ENCODE data around the gene HOXC6. TPM values are rescaled to one million over a fixed set of nuclear protein-coding genes. Genes with fewer than 3 reads are reported as not detected.

The HOXC6 gene
- total and polyA plus RNA-seq, 2 of the 13 experiments (the other 11 are each of a cell fraction or from before 2014, with no cell fraction given): not detected

GRCh38 chr12:54060975-54061778, 32.9 kb downstream of the HOXC6 start:
- ATAC-seq (no peak), DNase-seq (ENCODE audit: low spot score) (no peak), FAIRE-seq (no peak)
- Histone ChIP-seq H3K79me2 (ENCODE audit: insufficient read depth, low read length) (no peaks in the 10 kb centered on the region), H3K9me3 (ENCODE audit: low read length) (no peaks in the 10 kb centered on the region), H3K4me1 (ENCODE audit: insufficient read depth, low read length) (no peaks in the 10 kb centered on the region), H3K9ac (ENCODE audit: insufficient read depth, low read depth, low read length) (no peak overlapping the region), H3K27ac (ENCODE audit: extremely low read length, insufficient read depth, low read length) (no peak overlapping the region), H3K36me3 (replicated peaks in 1 of 2; ENCODE audit: control insufficient read depth in 1 of 2, insufficient read depth in 2 of 2, low read length in 2 of 2) (no peaks in the 10 kb centered on the region), H3K4me2 (ENCODE audit: low read depth, low read length) (no peak overlapping the region), H3K4me3 (replicated peaks in 1 of 3; ENCODE audit: insufficient read depth in 1 of 3, low read depth in 2 of 3, low read length in 3 of 3) (no peak overlapping the region), H3K27me3 (ENCODE audit: control insufficient read depth in 1 of 2, insufficient read depth in 2 of 2, low read length in 2 of 2) (peaks cover 1 to 26% of the 10 kb centered on the region in 2 experiments; a peak in 4 of 5 replicates), H2AFZ (ENCODE audit: low read length) (no peak overlapping the region), H4K20me1 (ENCODE audit: insufficient read depth, low read length) (no peaks in the 10 kb centered on the region)
- in situ Hi-C loops (cut with HindIII; ENCODE audit: extremely low pct_ligation_motif_present, low pct_unique_long_range_greater_than_20kb) (no loop called here), intact Hi-C loops (cut with micrococcal nuclease; ENCODE audit: unreplicated experiment) (no loop called here)
- ChIA-PET CTCF (ENCODE audit: low intra/inter-chr PET ratio, low total read pairs) (no interaction called here), POLR2A (no interaction called here)
- no TSS peak for BruUV-seq (replicated peaks)
- WGBS (ENCODE audit: low lambda C conversion rate): 44% methylated on average over 7 of the region's 7 CpGs
- TF ChIP-seq ZNF660 (CRISPR knock-in tag; IDR thresholded peaks at IDR 0.05; ENCODE audit: borderline replicate concordance, low read depth) (no peak), ARID4A (CRISPR knock-in tag; IDR thresholded peaks at IDR 0.05; ENCODE audit: borderline replicate concordance) (no peak), SRSF4 (IDR thresholded peaks at IDR 0.05; ENCODE audit: low read depth, low read length, poor library complexity, severe bottlenecking) (no peak), EZH2 (conservative IDR thresholded peaks at IDR 0.05; ENCODE audit: low read depth, low read length) (no peak), ARNT2 (CRISPR knock-in tag; IDR thresholded peaks at IDR 0.05; ENCODE audit: low read depth) (no peak), SETDB1 (CRISPR knock-in tag; IDR thresholded peaks at IDR 0.05; ENCODE audit: borderline replicate concordance) (no peak), ZBTB10 (CRISPR knock-in tag; IDR thresholded peaks at IDR 0.05; ENCODE audit: borderline replicate concordance) (no peak), HMG20B (CRISPR knock-in tag; conservative IDR thresholded peaks at IDR 0.05) (no peak), ZFP37 (CRISPR knock-in tag; IDR thresholded peaks at IDR 0.05; ENCODE audit: borderline replicate concordance) (no peak), ZNF280D (CRISPR knock-in tag; IDR thresholded peaks at IDR 0.05) (no peak), ZNF550 (CRISPR knock-in tag; IDR thresholded peaks at IDR 0.05; ENCODE audit: borderline replicate concordance) (no peak), CREBL2 (CRISPR knock-in tag; IDR thresholded peaks at IDR 0.05; ENCODE audit: borderline replicate concordance) (no peak)

Measured in HepG2 (cell line).